ENCODE results near the gene PIEZO2.
A peak's percentile ranks its signal among the peaks of the same experiment; 100 is the strongest.
"Not testable (repeated sequence)": the region's sequence is repeated elsewhere in the genome, so short reads cannot be mapped to it uniquely, and the experiment has no call there.

The PIEZO2 gene

DNA sequence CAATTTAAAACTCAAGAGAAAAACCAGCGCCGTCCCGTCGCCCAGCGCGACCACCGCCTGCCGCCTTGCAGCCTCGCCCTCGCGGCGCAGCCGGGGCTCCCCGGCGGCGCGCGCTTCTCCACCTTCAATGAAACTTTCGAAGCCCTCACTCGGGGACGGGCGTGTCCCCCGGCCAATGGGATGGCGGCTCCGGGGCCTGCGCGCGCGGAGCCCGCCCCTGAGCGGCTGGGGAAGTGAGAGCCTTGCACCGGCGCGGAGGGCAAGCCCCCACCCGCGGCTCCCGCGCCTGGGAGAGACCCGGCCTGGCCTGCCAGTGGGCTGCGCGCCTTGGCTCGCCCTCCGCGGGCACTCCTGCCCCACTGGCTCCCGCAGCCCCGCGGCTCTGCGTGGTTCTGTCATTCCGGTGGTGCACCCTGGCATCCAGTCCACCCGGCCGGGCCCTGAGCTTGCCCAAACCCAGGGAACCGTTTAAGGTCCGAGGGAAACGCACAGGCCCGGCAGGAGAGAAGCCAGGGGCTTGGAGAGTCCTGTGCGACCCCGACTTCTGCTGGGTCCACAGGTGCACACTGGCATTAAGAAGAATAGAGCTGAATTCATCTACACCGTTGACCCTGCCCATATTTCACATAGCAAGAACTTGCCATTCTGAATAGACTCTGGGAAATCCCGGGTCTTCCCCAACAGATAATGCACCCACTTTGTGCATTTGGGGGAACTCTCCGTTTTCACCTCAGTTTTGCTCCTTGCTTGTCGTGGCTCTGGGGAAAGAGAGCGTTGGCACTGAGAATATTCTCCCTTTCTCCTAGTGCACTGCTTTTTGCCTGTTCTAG, at the start of gene PIEZO2:
PIEZO2 (minus strand) TSS at position 129 of the 830 bp plus-strand sequence. CDS start 981 bp downstream, outside the sequence.
- Mint-ChIP-seq H3K4me1 (peaks cover 32% of the 10 kb centered on the region), H3K27me3 (ENCODE audit: low read depth) (peaks cover 58% of the 10 kb centered on the region), H3K4me3 (peak within 1 kb of the TSS; percentile 88 to 96 (median 91)), H3K9me3 (no peaks in the 10 kb centered on the region), H3K27ac (peak within 1 kb of the TSS in 2 of 3 experiments; percentile 46 to 77), H3K36me3 (ENCODE audit: low read depth) (no peaks in the 10 kb centered on the region)
- TF ChIP-seq, protein P1, sequence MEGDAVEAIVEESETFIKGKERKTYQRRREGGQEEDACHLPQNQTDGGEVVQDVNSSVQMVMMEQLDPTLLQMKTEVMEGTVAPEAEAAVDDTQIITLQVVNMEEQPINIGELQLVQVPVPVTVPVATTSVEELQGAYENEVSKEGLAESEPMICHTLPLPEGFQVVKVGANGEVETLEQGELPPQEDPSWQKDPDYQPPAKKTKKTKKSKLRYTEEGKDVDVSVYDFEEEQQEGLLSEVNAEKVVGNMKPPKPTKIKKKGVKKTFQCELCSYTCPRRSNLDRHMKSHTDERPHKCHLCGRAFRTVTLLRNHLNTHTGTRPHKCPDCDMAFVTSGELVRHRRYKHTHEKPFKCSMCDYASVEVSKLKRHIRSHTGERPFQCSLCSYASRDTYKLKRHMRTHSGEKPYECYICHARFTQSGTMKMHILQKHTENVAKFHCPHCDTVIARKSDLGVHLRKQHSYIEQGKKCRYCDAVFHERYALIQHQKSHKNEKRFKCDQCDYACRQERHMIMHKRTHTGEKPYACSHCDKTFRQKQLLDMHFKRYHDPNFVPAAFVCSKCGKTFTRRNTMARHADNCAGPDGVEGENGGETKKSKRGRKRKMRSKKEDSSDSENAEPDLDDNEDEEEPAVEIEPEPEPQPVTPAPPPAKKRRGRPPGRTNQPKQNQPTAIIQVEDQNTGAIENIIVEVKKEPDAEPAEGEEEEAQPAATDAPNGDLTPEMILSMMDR (IDR thresholded peaks at IDR 0.05; ENCODE audit: unreplicated experiment in 3 of 3): no peak

DNA sequence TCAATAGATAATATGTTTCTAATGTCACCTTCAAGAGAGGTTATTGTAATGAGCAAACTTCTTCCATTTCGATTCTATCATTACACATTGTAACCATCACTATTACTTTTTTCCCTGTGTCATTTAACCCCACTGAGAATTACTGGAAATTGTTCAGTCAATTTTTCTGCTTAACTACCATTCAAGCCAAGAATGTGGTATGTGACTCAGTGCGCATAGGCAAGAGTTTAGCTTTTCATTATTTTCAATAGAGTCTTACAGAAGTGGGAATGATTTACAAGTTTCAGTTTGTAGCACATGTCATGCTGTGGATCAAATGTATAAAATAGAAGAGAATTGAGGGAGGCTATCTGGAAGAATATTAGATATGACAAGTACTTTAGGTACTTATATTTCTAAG, 34.3 kb upstream of the PIEZO2 start:
- Mint-ChIP-seq H3K27ac (no peak overlapping the region), H3K36me3 (ENCODE audit: low read depth) (no peaks in the 10 kb centered on the region), H3K4me3 (no peak overlapping the region), H3K4me1 (no peaks in the 10 kb centered on the region), H3K27me3 (ENCODE audit: low read depth) (peaks cover 4% of the 10 kb centered on the region), H3K9me3 (no peaks in the 10 kb centered on the region)
- TF ChIP-seq, protein P1 (IDR thresholded peaks at IDR 0.05; ENCODE audit: unreplicated experiment in 3 of 3): no peak

DNA sequence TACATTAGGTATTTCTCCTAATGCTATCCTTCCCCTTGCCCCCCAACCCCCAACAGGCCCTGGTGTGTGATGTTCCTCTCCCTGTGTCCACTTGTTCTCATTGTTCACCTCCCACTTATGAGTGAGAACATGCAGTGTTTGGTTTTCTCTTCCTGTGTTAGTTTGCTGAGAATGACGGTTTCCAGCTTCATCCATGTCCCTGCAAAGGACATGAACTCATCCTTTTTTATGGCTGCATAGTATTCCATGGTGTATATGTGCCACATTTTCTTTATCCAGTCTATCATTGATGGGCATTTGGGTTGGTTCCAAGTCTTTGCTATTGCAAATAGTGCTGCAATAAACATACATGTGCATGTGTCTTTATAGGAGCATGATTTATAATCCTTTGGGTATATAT, 32.3 kb upstream of the PIEZO2 start:
- H3K27ac Mint-ChIP-seq; H3K27me3 Mint-ChIP-seq (ENCODE audit: low read depth); H3K4me3 Mint-ChIP-seq; H3K4me1 Mint-ChIP-seq; H3K36me3 Mint-ChIP-seq (ENCODE audit: low read depth); H3K9me3 Mint-ChIP-seq: not testable (repeated sequence)

DNA sequence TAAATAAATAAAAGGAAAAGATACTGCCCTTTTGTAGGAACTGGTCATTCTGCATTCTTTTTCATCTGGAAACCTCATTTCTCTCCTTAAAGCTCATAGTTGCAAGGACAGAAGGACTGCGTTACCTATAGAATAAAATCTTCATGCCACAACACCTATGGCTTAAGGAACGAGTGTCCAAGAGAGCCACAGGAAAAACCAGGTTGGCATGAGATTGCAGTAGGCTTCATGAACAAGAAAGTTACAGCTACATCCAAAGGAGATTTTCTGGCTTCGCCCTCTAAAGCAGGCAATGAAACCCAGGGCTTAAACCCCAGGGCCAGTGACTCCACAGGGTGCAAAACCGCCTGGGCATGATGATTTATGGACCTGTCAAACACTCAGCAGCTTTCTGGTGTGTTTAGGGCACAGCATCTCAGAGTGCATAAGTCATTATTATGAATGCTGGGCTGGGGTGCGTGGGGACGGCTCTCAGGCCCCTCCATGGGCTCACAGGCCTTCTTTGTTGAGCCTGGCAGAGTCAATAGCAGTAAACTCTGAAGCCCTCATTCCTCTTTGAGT, 30.7 kb upstream of the PIEZO2 start:
- no peak overlapping the region for H3K27ac Mint-ChIP-seq
- H3K27me3 Mint-ChIP-seq (ENCODE audit: low read depth): peaks cover 4% of the 10 kb centered on the region
- H3K4me3 Mint-ChIP-seq: no peak overlapping the region
- TF ChIP-seq, protein P1 (IDR thresholded peaks at IDR 0.05; ENCODE audit: unreplicated experiment in 3 of 3): no peak
- no peaks in the 10 kb centered on the region for H3K9me3 Mint-ChIP-seq
- no peaks in the 10 kb centered on the region for H3K36me3 Mint-ChIP-seq (ENCODE audit: low read depth)
- peaks cover 16% of the 10 kb centered on the region for H3K4me1 Mint-ChIP-seq

DNA sequence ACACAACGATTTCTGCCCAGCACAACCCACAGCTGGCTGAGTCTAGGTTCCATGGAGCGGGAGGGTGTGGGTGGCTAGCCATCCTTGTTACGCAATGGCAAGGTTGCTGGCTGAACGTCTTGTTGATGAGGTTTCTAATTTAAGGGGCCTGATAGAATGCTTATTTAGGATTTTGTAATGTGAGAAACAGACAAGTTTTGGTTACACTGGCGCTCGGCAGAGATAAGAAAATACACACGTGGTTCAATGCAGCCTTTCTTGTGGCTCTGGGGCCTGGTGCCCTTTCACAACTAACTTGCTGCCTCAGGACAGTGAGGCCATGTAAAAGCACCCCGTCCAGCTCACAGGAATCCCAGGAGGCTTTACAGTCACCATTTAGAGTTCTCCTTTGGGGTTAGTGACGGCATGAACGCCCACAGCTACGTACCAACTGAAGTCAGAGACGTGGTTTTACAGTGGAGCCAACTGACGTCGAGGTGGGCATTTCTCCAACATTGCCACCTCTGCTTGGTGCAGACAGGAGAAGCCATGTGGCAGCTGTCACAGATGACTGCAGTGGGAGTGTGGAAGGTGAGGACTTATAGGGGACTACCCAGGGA, 29.7 kb upstream of the PIEZO2 start:
- Mint-ChIP-seq H3K4me1 (peaks cover 16% of the 10 kb centered on the region), H3K27ac (no peak overlapping the region), H3K36me3 (ENCODE audit: low read depth) (no peaks in the 10 kb centered on the region), H3K4me3 (no peak overlapping the region), H3K27me3 (ENCODE audit: low read depth) (peaks cover 4% of the 10 kb centered on the region), H3K9me3 (no peaks in the 10 kb centered on the region)
- TF ChIP-seq, protein P1 (IDR thresholded peaks at IDR 0.05; ENCODE audit: unreplicated experiment in 3 of 3): no peak

DNA sequence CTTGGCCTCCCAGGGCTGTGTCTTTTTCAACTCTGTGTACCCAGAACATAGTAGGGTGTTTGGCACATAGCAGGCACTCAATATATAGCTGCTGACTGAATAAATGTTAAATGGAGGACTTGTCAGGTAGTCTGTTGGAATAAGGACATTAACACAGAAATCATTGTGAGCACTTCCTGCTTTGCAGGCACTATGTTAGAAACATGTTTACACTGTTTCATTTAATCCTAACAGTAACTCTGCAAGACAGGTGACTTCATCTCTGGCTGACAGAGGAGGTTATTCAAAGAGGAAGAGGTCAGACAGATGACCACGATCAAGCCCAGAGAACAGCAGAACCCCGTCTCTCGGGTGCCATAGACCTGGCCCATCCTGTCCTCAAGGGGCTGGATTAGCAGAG, 28.0 kb upstream of the PIEZO2 start:
- Mint-ChIP-seq H3K36me3 (ENCODE audit: low read depth) (no peaks in the 10 kb centered on the region), H3K27ac (no peak overlapping the region), H3K9me3 (no peaks in the 10 kb centered on the region), H3K27me3 (ENCODE audit: low read depth) (peaks cover 4% of the 10 kb centered on the region), H3K4me3 (no peak overlapping the region), H3K4me1 (peaks cover 16% of the 10 kb centered on the region)
- TF ChIP-seq, protein P1 (IDR thresholded peaks at IDR 0.05; ENCODE audit: unreplicated experiment in 3 of 3): no peak

Measured in nephron (organoid).